AG10803 (cell line): Measurements from ENCODE around the gene DRC1.

Experiments used
- DNase-seq: peaks from one replicate; pipeline ENCODE4 v3.0.0; 2010; ENCODE audit warnings: low read depth
- H3K4me3 ChIP-seq: 2 replicates; pipeline ENCODE4 v1.5.1; 2011; ENCODE audit warnings: mild to moderate bottlenecking, low read length, control low read depth
- CTCF ChIP-seq: conservative IDR thresholded peaks from 2 replicates; pipeline ENCODE4 v1.5.1; 2011; ENCODE audit warnings: mild to moderate bottlenecking, low read length, control low read depth, inconsistent platforms

DRC1 gene

GRCh38 chr2:26399771-26400376, 1.8 kb upstream of the DRC1 start:
- no peak for TF ChIP-seq CTCF
- no peak for DNase-seq
- no peak overlapping the region for H3K4me3 ChIP-seq

- TF ChIP-seq CTCF: no peak
- H3K4me3 ChIP-seq: no peak overlapping the region
- DNase-seq: no peak
These were observed 997 bp upstream of the DRC1 start for GRCh38 chr2:26400723-26401122.

GRCh38 chr2:26407526-26407925, 5.8 kb downstream of the DRC1 start:
- no peak for DNase-seq
- no peak for TF ChIP-seq CTCF
- no peak overlapping the region for H3K4me3 ChIP-seq

GRCh38 chr2:26409785-26410184, 8.1 kb downstream of the DRC1 start:
- no peak overlapping the region for H3K4me3 ChIP-seq
- no peak for TF ChIP-seq CTCF

GRCh38 chr2:26410764-26411243, 9.1 kb downstream of the DRC1 start:
- H3K4me3 ChIP-seq: no peak overlapping the region
- DNase-seq: no peak
- no peak for TF ChIP-seq CTCF

More at GRCh38 chr2:26409785-26410184, 8.1 kb downstream of the DRC1 start:
- no peak for DNase-seq

GRCh38 chr2:26411419-26411818, 9.7 kb downstream of the DRC1 start:
- no peak overlapping the region for H3K4me3 ChIP-seq
- no peak for DNase-seq
- no peak for TF ChIP-seq CTCF

GRCh38 chr2:26412091-26412673, 10.5 kb downstream of the DRC1 start:
- TF ChIP-seq CTCF: no peak
- DNase-seq: no peak
- no peak overlapping the region for H3K4me3 ChIP-seq
